Panc1 (cell line): ENCODE results near the gene UTP14A. TPM values are rescaled to one million over a fixed set of nuclear protein-coding genes. Genes with fewer than 3 reads are reported as not detected.

Experiments used
- ATAC-seq: fragments of 200-7000 bp; cut with Tn5 transposase; 2 replicates; pipeline ENCODE4 v1.9.1; 2020; ENCODE audit warnings: mild to moderate bottlenecking, moderate library complexity
- BruUV-seq: library from RNA; stranded (reverse); fragments of 400-500 nt; replicated peaks from 2 replicates; lab custom pipeline; 2021; lab: Mats Ljungman, UMichigan
- CTCF ChIA-PET: fragments of 300-600 bp; sonication (Branson Sonifier 250); formaldehyde crosslinking; loops from one replicate; lab custom pipeline; 2022; ENCODE audit warnings: antibody characterized with exemption; lab: Charles Lee
- POLR2A ChIA-PET: fragments of 300-600 bp; sonication (Branson Sonifier 250); formaldehyde crosslinking; loops from one replicate; lab custom pipeline; 2022; ENCODE audit warnings: antibody characterized with exemption; lab: Charles Lee
- DNase-seq: peaks from one replicate; pipeline ENCODE4 v3.0.0-alpha.2; 2010; ENCODE audit warnings: low read depth, low spot score
- H3K27ac ChIP-seq: 2 replicates; pipeline ENCODE4 v1.5.1; 2011; ENCODE audit warnings: mild to moderate bottlenecking, low read length, inconsistent platforms
- H3K27me3 ChIP-seq: fragments of 200-500 bp; sonication (Bioruptor generic); 2 replicates; pipeline ENCODE4 v1.6.0; 2014; ENCODE audit warnings: low read length, inconsistent platforms; ENCODE audit not compliant: control insufficient read depth, insufficient read depth
- H3K36me3 ChIP-seq: fragments of 200-500 bp; sonication (Bioruptor generic); 2 replicates; pipeline ENCODE4 v1.5.1; 2014; ENCODE audit warnings: inconsistent platforms, mild to moderate bottlenecking, low read length, moderate library complexity; ENCODE audit not compliant: control insufficient read depth, insufficient read depth
- H3K4me1 ChIP-seq: 2 replicates; pipeline ENCODE4 v1.5.1; 2011; ENCODE audit warnings: inconsistent platforms, mild to moderate bottlenecking, low read length, moderate library complexity; ENCODE audit not compliant: control insufficient read depth, insufficient read depth
- H3K4me3 ChIP-seq, 2 experiments: 2 replicates each; pipeline ENCODE4 v1.5.1; 2011 to 2012; ENCODE audit warnings: low read depth in 2 of 2, low read length in 2 of 2, mild to moderate bottlenecking in 2 of 2, inconsistent platforms in 1 of 2, moderate library complexity in 1 of 2
- H3K9me3 ChIP-seq: fragments of 200-500 bp; sonication (Bioruptor generic); 2 replicates; pipeline ENCODE4 v1.5.1; 2014; ENCODE audit warnings: low read depth, mild to moderate bottlenecking, inconsistent platforms, low read length, moderate library complexity; ENCODE audit not compliant: control insufficient read depth, insufficient read depth
- CTCF ChIP-seq: fragments of 450-650 bp; IDR thresholded peaks from 2 replicates; pipeline ENCODE4 v1.5.1; 2017; ENCODE audit warnings: mild to moderate bottlenecking
- POLR2AphosphoS5 ChIP-seq: IDR thresholded peaks from 2 replicates; pipeline ENCODE4 v1.6.1; 2012; ENCODE audit warnings: mild to moderate bottlenecking, low read depth, low read length, moderate library complexity
- REST ChIP-seq, 2 experiments: IDR thresholded peaks; 2 replicates each; pipeline ENCODE4 v1.6.1; 2011 to 2012; ENCODE audit warnings: low read depth in 2 of 2, control low read depth in 1 of 2, low read length in 1 of 2, mild to moderate bottlenecking in 1 of 2, moderate library complexity in 1 of 2; ENCODE audit not compliant: insufficient read depth in 1 of 2
- SIN3A ChIP-seq: IDR thresholded peaks from 2 replicates; pipeline ENCODE4 v1.6.1; 2012; ENCODE audit warnings: low read depth, mild to moderate bottlenecking, low read length, moderate library complexity, borderline replicate concordance; ENCODE audit not compliant: insufficient read depth
- TCF7L2 ChIP-seq: IDR thresholded peaks from 2 replicates; pipeline ENCODE4 v1.6.1; 2011; ENCODE audit warnings: mild to moderate bottlenecking, low read depth, low read length, inconsistent platforms
- in situ Hi-C: cut with HindIII; loops from 2 replicates; pipeline ENCODE4 v1.10.0; 2016; ENCODE audit warnings: low sequenced_read_pairs, low pct_unique_long_range_greater_than_20kb
- intact Hi-C: fragments of 100-400 bp; cut with micrococcal nuclease; formaldehyde crosslinking; loops from one replicate; pipeline ENCODE4 v1.10.0; 2022; ENCODE audit not compliant: unreplicated experiment
- total RNA-seq: library from RNA; stranded (reverse); gene quantifications from one replicate; pipeline ENCODE4 v1.2.1, GENCODE V29; 2021; ENCODE audit not compliant: unreplicated experiment

UTP14A gene
- total RNA-seq, 1 experiment from 2014 or later: 64.2 TPM

- Histone ChIP-seq H3K4me3 (no peak overlapping the region), H3K27me3 (no peaks in the 10 kb centered on the region), H3K9me3 (no peaks in the 10 kb centered on the region), H3K27ac (no peak overlapping the region), H3K4me1 (peaks cover 13% of the 10 kb centered on the region), H3K36me3 (no peaks in the 10 kb centered on the region)
- no TSS peak for BruUV-seq
- no peak for DNase-seq
- no peak for ATAC-seq
- TF ChIP-seq TCF7L2: no peak
- TF ChIP-seq SIN3A: no peak
- no peak for TF ChIP-seq POLR2AphosphoS5
- no peak for TF ChIP-seq CTCF
- ChIA-PET POLR2A (no interaction called here), CTCF (interaction anchor here (0.6 kb wide), 1 partner anchor 95 kb away, joined by 3 read pairs; no protein-coding TSS in a partner anchor)
- intact Hi-C loops (no loop called here), in situ Hi-C loops (no loop called here)
Measured at GRCh38 chrX:129965166-129965565, 59.2 kb downstream of the UTP14A start.

GRCh38 chrX:129968968-129969367 lies 63.0 kb downstream of the UTP14A start:
- Histone ChIP-seq H3K36me3 (no peaks in the 10 kb centered on the region), H3K4me3 (no peak overlapping the region), H3K27me3 (no peaks in the 10 kb centered on the region), H3K9me3 (no peaks in the 10 kb centered on the region), H3K4me1 (no peaks in the 10 kb centered on the region), H3K27ac (no peak overlapping the region)
- TF ChIP-seq REST (IDR thresholded peaks at IDR 0.05; ENCODE audit: insufficient read depth in 1 of 2, low read depth in 2 of 2, low read length in 1 of 2): no peak
- TF ChIP-seq SIN3A: no peak
- TF ChIP-seq TCF7L2: no peak
- TF ChIP-seq CTCF: no peak
- TF ChIP-seq POLR2AphosphoS5: no peak
- BruUV-seq: no TSS peak
- no peak for DNase-seq
- in situ Hi-C loops: no loop called here
- no peak for ATAC-seq
- CTCF ChIA-PET: interaction anchor here (0.6 kb wide), 1 partner anchor 74 kb away, joined by 7 read pairs; no protein-coding TSS in a partner anchor
- POLR2A ChIA-PET: no interaction called here
- intact Hi-C loops: no loop called here
